ENCODE results near the gene COX6B1. TPM values are rescaled to one million over a fixed set of nuclear protein-coding genes. Genes with fewer than 3 reads are reported as not detected.
"Not testable (repeated sequence)": the region's sequence is repeated elsewhere in the genome, so short reads cannot be mapped to it uniquely, and the experiment has no call there.

COX6B1 gene
- 100 to 1,000 TPM; 224 to 359 (median 312) TPM for polyA plus RNA-seq (ENCODE audit: insufficient read length in 4 of 4)

- peak; percentile 85 to 94 (median 88) for DNase-seq (ENCODE audit: low read depth in 4 of 4, low spot score in 3 of 4)
These were observed at the start of gene COX6B1 for GRCh38 chr19:35648017-35648961. Gene COX6B1 (plus strand): TSS chr19:35648323. CDS start chr19:35651244, 2,921 bp downstream.

- no peak for DNase-seq (ENCODE audit: low read depth in 4 of 4, low spot score in 3 of 4)
These were observed 46.2 kb upstream of the COX6B1 start for GRCh38 chr19:35601971-35602370.

GRCh38 chr19:35604436-35604835 is 43.7 kb upstream of the COX6B1 start:
- DNase-seq (ENCODE audit: low read depth in 4 of 4, low spot score in 3 of 4) = not testable (repeated sequence)

- not testable (repeated sequence) for DNase-seq (ENCODE audit: low read depth in 4 of 4, low spot score in 3 of 4)
These were observed 41.0 kb upstream of the COX6B1 start for GRCh38 chr19:35607170-35607569.

GRCh38 chr19:35607661-35608060 is 40.5 kb upstream of the COX6B1 start:
- no peak for DNase-seq (ENCODE audit: low read depth in 4 of 4, low spot score in 3 of 4)

- DNase-seq (ENCODE audit: low read depth in 4 of 4, low spot score in 3 of 4) = no peak
These were observed 39.9 kb upstream of the COX6B1 start for GRCh38 chr19:35608251-35608650.

- DNase-seq (ENCODE audit: low read depth in 4 of 4, low spot score in 3 of 4) = no peak
These were observed 38.2 kb upstream of the COX6B1 start for GRCh38 chr19:35609851-35610353.

GRCh38 chr19:35612224-35612558 is 35.9 kb upstream of the COX6B1 start:
- DNase-seq (ENCODE audit: low read depth in 4 of 4, low spot score in 3 of 4) = no peak

- peak; percentile 79 to 85 (median 84) for DNase-seq (ENCODE audit: low read depth in 4 of 4, low spot score in 3 of 4)
These were observed 35.4 kb upstream of the COX6B1 start, which contains the start of gene HAUS5 for GRCh38 chr19:35612559-35613321. Gene HAUS5 (plus strand): TSS chr19:35612735. CDS start chr19:35612795, 60 bp downstream.

- DNase-seq (ENCODE audit: low read depth in 4 of 4, low spot score in 3 of 4) = no peak
These were observed 34.5 kb upstream of the COX6B1 start for GRCh38 chr19:35613574-35613973.

- no peak for DNase-seq (ENCODE audit: low read depth in 4 of 4, low spot score in 3 of 4)
These were observed 33.1 kb upstream of the COX6B1 start for GRCh38 chr19:35615036-35615435.

- no peak for DNase-seq (ENCODE audit: low read depth in 4 of 4, low spot score in 3 of 4)
These were observed 29.3 kb upstream of the COX6B1 start for GRCh38 chr19:35618857-35619256.

GRCh38 chr19:35619290-35619923 is 28.7 kb upstream of the COX6B1 start:
- DNase-seq (ENCODE audit: low read depth in 4 of 4, low spot score in 3 of 4) = no peak

- no peak for DNase-seq (ENCODE audit: low read depth in 4 of 4, low spot score in 3 of 4)
These were observed 28.1 kb upstream of the COX6B1 start for GRCh38 chr19:35620001-35620400.

- DNase-seq (ENCODE audit: low read depth in 4 of 4, low spot score in 3 of 4) = no peak
These were observed 26.4 kb upstream of the COX6B1 start for GRCh38 chr19:35621708-35622107.

- DNase-seq (ENCODE audit: low read depth in 4 of 4, low spot score in 3 of 4) = no peak
These were observed 25.4 kb upstream of the COX6B1 start for GRCh38 chr19:35622750-35623149.

GRCh38 chr19:35623327-35624010 is 24.7 kb upstream of the COX6B1 start:
- no peak for DNase-seq (ENCODE audit: low read depth in 4 of 4, low spot score in 3 of 4)

GRCh38 chr19:35628264-35628564 is 19.9 kb upstream of the COX6B1 start:
- no peak for DNase-seq (ENCODE audit: low read depth in 4 of 4, low spot score in 3 of 4)

GRCh38 chr19:35628565-35629331 is 19.4 kb upstream of the COX6B1 start, which contains the start of gene RBM42:
Gene RBM42 (plus strand): TSS chr19:35629036. CDS start chr19:35629154, 118 bp downstream.
- DNase-seq (ENCODE audit: low read depth in 4 of 4, low spot score in 3 of 4) = peak; percentile 96 to 99 (median 97)

GRCh38 chr19:35629332-35629633 is 18.8 kb upstream of the COX6B1 start:
- DNase-seq (ENCODE audit: low read depth in 4 of 4, low spot score in 3 of 4) = no peak

Measured in left renal pelvis (tissue), 4 donors.